K562 (cell line): ENCODE results near the gene ZER1. TPM values are rescaled to one million over a fixed set of nuclear protein-coding genes. Genes with fewer than 3 reads are reported as not detected.

Experiments used
- BCOR ChIP-seq: fragments of 450-650 bp; IDR thresholded peaks from 2 replicates; pipeline ENCODE4 v1.6.1; 2016
- COPS2 ChIP-seq: fragments of 450-650 bp; conservative IDR thresholded peaks from 2 replicates; pipeline ENCODE4 v1.6.1; 2016; ENCODE audit warnings: mild to moderate bottlenecking, moderate library complexity
- DPF2 ChIP-seq: fragments of 450-650 bp; IDR thresholded peaks from 2 replicates; pipeline ENCODE4 v1.6.1; 2016
- E2F3 ChIP-seq: fragments of 250-450 bp; sonication (Bioruptor Pico); IDR thresholded peaks from 2 replicates; pipeline ENCODE4 v1.4.0; 2020; ENCODE audit warnings: mild to moderate bottlenecking
- HMG20B ChIP-seq: fragments of 250-450 bp; sonication (Bioruptor Pico); IDR thresholded peaks from 2 replicates; pipeline ENCODE4 v1.5.0; 2021; ENCODE audit warnings: mild to moderate bottlenecking
- KDM1A ChIP-seq, 2 experiments: fragments of 450-650 bp; IDR thresholded peaks; 2 replicates each; pipeline ENCODE4 v1.6.1; 2016; ENCODE audit warnings: mild to moderate bottlenecking in 2 of 2
- NBN ChIP-seq: fragments of 450-650 bp; IDR thresholded peaks from 2 replicates; pipeline ENCODE4 v1.6.1; 2016; ENCODE audit warnings: low read depth, mild to moderate bottlenecking
- NFIC ChIP-seq: fragments of 450-650 bp; IDR thresholded peaks from 2 replicates; pipeline ENCODE4 v1.6.1; 2017; ENCODE audit warnings: mild to moderate bottlenecking, inconsistent platforms
- PHTF2 ChIP-seq: fragments of 250-450 bp; sonication (Bioruptor Pico); IDR thresholded peaks from 2 replicates; pipeline ENCODE4 v1.5.0; 2021; ENCODE audit warnings: mild to moderate bottlenecking
- POU5F1 ChIP-seq: fragments of 150-350 bp; IDR thresholded peaks from 2 replicates; pipeline ENCODE4 v1.6.1; 2014; ENCODE audit warnings: borderline replicate concordance, low read length, low read depth, mild to moderate bottlenecking; ENCODE audit not compliant: partially characterized antibody
- RCOR1 ChIP-seq, 2 experiments: IDR thresholded peaks; 2 replicates each; pipeline ENCODE4 v1.6.1; 2012; ENCODE audit warnings: low read depth in 2 of 2, low read length in 2 of 2, borderline replicate concordance in 1 of 2, improper control_type of control experiment in 1 of 2
- SNRNP70 ChIP-seq: fragments of 200-400 bp; formaldehyde crosslinking; optimal IDR thresholded peaks from 2 replicates; pipeline ENCODE3; 2017; ENCODE audit warnings: low read depth, low read length
- SOX6 ChIP-seq: fragments of 450-650 bp; IDR thresholded peaks from 2 replicates; pipeline ENCODE4 v1.6.1; 2014; ENCODE audit warnings: mild to moderate bottlenecking
- SUPT5H ChIP-seq: fragments of 450-650 bp; IDR thresholded peaks from 2 replicates; pipeline ENCODE4 v1.6.1; 2016
- TAF1 ChIP-seq: IDR thresholded peaks from 2 replicates; pipeline ENCODE4 v1.6.1; 2011; ENCODE audit warnings: mild to moderate bottlenecking, low read length, moderate library complexity; ENCODE audit not compliant: insufficient read depth, control insufficient read depth, severe bottlenecking; ENCODE audit errors: extremely low read depth
- TBL1XR1 ChIP-seq, 2 experiments: IDR thresholded peaks; 2 replicates each; pipeline ENCODE4 v1.6.1; 2012; ENCODE audit warnings: improper control_type of control experiment in 2 of 2, low read length in 2 of 2, mild to moderate bottlenecking in 1 of 2
- THRAP3 ChIP-seq: fragments of 450-650 bp; IDR thresholded peaks from 2 replicates; pipeline ENCODE4 v1.6.1; 2016; ENCODE audit warnings: mild to moderate bottlenecking, inconsistent platforms, borderline replicate concordance
- TOE1 ChIP-seq, 2 experiments: fragments of 450-650 bp in 1 of 2; sonication (generic) in 1 of 2; formaldehyde crosslinking in 1 of 2; IDR thresholded peaks; 2 replicates each; pipeline versions ENCODE4 v1.7.1 to v1.8.0; 2016 to 2022; ENCODE audit warnings: borderline replicate concordance in 2 of 2, mild to moderate bottlenecking in 2 of 2, antibody characterized with exemption in 1 of 2, inconsistent platforms in 1 of 2, low read depth in 1 of 2, missing genetic modification reagents in 1 of 2, moderate library complexity in 1 of 2
- ZBTB17 ChIP-seq: fragments of 450-650 bp; formaldehyde crosslinking; IDR thresholded peaks from 2 replicates; pipeline ENCODE4 v1.4.0; 2020; ENCODE audit warnings: mild to moderate bottlenecking
- ZNF253 ChIP-seq: fragments of 250-450 bp; sonication (Bioruptor Pico); conservative IDR thresholded peaks from 2 replicates; pipeline ENCODE4 v1.6.1; 2021; ENCODE audit warnings: mild to moderate bottlenecking
- ZNF717 ChIP-seq: fragments of 250-450 bp; sonication (Bioruptor Pico); IDR thresholded peaks from 2 replicates; pipeline ENCODE4 v1.5.0; 2021
- polyA plus RNA-seq, 8 experiments: library from polyadenylated mRNA; depleted of rRNA in 4 of 8; stranded (reverse) in 5 of 8; unstranded in 3 of 8; fragments of >200 nt; fragmentation: Nextera tagmentation in 2 of 8; fragmentation: Illumina TruSeq in 1 of 8; extraction: Ambion mirVana in 2 of 8; extraction: Trizol in 1 of 8; gene quantifications; 2 replicates each; pipeline versions ENCODE4 v1.2.1 to v1.2.3, GENCODE V29; 2011 to 2014; ENCODE audit warnings: inconsistent platforms in 1 of 8, missing spikeins in 1 of 8
- total RNA-seq, 7 experiments: library from RNA; depleted of rRNA in 6 of 7; stranded (reverse); fragments of >200 nt in 6 of 7; fragmentation: Illumina TruSeq in 2 of 7; extraction: Trizol in 2 of 7; gene quantifications; 2 replicates each; pipeline versions ENCODE4 v1.2.1 to v1.2.3, GENCODE V29; 2011 to 2021; ENCODE audit warnings: low replicate concordance in 1 of 7
- TF ChIP-seq, protein P1 (sequence below): fragments of 450-650 bp; formaldehyde crosslinking; IDR thresholded peaks from 2 replicates; pipeline ENCODE4 v1.4.0; 2022; ENCODE audit warnings: missing genetic modification characterization
- TF ChIP-seq, protein P2 (sequence below): fragments of 250-450 bp; sonication (Bioruptor Pico); IDR thresholded peaks from 2 replicates; pipeline ENCODE4 v1.6.1; 2021; ENCODE audit warnings: mild to moderate bottlenecking
- TF ChIP-seq, protein P3 (sequence below): fragments of 250-450 bp; sonication (Bioruptor Pico); IDR thresholded peaks from 2 replicates; pipeline ENCODE4 v1.8.0; 2021; ENCODE audit warnings: mild to moderate bottlenecking, moderate library complexity
- TF ChIP-seq, protein P4 (sequence below): fragments of 250-450 bp; sonication (Bioruptor Pico); IDR thresholded peaks from 2 replicates; pipeline ENCODE4 v1.5.0; 2021

Gene ZER1
- total and polyA plus RNA-seq, 9 of the 15 experiments (the other 6 are each of a cell fraction or from before 2014, with no cell fraction given), result 0.07 to 10.7 (median 6.2) TPM

DNA sequence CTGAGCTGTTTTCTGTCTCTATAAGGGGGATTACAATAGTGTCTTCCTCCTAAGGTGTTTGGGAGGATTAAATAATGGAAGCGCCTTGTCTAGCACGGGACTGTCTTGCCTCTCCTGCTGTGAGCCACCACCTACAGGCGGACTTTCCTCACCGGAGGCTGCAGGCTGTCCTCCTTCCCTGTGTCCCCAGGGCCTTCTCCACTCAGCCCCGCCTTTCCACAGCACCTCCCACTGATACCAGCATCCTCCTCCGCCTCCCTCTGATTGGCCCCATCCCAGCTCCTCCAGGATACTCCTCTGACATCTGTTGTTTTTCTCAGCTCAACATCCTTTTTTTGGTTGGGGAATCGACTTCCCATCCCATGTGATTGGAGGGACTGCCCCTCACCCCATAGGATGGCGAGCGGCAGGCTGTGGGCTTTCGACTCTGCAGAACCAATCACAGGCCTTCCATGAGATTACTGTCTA is 46.9 kb downstream of the ZER1 start (continued):
- TF ChIP-seq, protein P1, sequence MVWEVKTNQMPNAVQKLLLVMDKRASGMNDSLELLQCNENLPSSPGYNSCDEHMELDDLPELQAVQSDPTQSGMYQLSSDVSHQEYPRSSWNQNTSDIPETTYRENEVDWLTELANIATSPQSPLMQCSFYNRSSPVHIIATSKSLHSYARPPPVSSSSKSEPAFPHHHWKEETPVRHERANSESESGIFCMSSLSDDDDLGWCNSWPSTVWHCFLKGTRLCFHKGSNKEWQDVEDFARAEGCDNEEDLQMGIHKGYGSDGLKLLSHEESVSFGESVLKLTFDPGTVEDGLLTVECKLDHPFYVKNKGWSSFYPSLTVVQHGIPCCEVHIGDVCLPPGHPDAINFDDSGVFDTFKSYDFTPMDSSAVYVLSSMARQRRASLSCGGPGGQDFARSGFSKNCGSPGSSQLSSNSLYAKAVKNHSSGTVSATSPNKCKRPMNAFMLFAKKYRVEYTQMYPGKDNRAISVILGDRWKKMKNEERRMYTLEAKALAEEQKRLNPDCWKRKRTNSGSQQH (CRISPR knock-in tag), result no peak
- TF ChIP-seq ZNF717 (CRISPR knock-in tag) (no peak), COPS2 (no peak), NBN (0 out of 2 replicates have a peak, but pooled peaks have one; percentile 44), SNRNP70 (no peak), ZNF253 (CRISPR knock-in tag) (no peak), TOE1 (IDR thresholded peaks at IDR 0.05; ENCODE audit: borderline replicate concordance) (no peak), TOE1 (CRISPR knock-in tag; IDR thresholded peaks at IDR 0.05; ENCODE audit: borderline replicate concordance, low read depth) (no peak), RCOR1 (IDR thresholded peaks at IDR 0.05; ENCODE audit: borderline replicate concordance in 1 of 2, low read depth in 2 of 2, low read length in 2 of 2) (peak; percentile 54 to 95; a peak in 3 of 4 replicates), E2F3 (no peak), ZBTB17 (0 out of 2 replicates have a peak, but pooled peaks have one; percentile 17), POU5F1 (no peak), HMG20B (CRISPR knock-in tag) (no peak), SUPT5H (peak; percentile 50; the same call in 1 of the 2 replicates), NFIC (no peak), PHTF2 (CRISPR knock-in tag) (no peak), TAF1 (peak; percentile 43), THRAP3 (no peak), SOX6 (no peak; the same call in none of the 2 replicates), TBL1XR1 (IDR thresholded peaks at IDR 0.05; ENCODE audit: low read length in 2 of 2) (no peak), KDM1A (IDR thresholded peaks at IDR 0.05) (peak in 1 of 2 experiments; percentile 4; a peak in 1 of 4 replicates), BCOR (peak; percentile 6), DPF2 (0 out of 2 replicates have a peak, but pooled peaks have one; percentile 33)
- TF ChIP-seq, protein P2, sequence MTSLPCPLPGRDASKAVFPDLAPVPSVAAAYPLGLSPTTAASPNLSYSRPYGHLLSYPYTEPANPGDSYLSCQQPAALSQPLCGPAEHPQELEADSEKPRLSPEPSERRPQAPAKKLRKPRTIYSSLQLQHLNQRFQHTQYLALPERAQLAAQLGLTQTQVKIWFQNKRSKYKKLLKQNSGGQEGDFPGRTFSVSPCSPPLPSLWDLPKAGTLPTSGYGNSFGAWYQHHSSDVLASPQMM (CRISPR knock-in tag), result no peak
- TF ChIP-seq, protein P3, sequence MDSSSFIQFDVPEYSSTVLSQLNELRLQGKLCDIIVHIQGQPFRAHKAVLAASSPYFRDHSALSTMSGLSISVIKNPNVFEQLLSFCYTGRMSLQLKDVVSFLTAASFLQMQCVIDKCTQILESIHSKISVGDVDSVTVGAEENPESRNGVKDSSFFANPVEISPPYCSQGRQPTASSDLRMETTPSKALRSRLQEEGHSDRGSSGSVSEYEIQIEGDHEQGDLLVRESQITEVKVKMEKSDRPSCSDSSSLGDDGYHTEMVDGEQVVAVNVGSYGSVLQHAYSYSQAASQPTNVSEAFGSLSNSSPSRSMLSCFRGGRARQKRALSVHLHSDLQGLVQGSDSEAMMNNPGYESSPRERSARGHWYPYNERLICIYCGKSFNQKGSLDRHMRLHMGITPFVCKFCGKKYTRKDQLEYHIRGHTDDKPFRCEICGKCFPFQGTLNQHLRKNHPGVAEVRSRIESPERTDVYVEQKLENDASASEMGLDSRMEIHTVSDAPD (CRISPR knock-in tag), result no peak
- TF ChIP-seq, protein P4, sequence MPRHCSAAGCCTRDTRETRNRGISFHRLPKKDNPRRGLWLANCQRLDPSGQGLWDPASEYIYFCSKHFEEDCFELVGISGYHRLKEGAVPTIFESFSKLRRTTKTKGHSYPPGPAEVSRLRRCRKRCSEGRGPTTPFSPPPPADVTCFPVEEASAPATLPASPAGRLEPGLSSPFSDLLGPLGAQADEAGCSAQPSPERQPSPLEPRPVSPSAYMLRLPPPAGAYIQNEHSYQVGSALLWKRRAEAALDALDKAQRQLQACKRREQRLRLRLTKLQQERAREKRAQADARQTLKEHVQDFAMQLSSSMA (CRISPR knock-in tag), result no peak
